ENCODE results near the gene KRT12.

DNA sequence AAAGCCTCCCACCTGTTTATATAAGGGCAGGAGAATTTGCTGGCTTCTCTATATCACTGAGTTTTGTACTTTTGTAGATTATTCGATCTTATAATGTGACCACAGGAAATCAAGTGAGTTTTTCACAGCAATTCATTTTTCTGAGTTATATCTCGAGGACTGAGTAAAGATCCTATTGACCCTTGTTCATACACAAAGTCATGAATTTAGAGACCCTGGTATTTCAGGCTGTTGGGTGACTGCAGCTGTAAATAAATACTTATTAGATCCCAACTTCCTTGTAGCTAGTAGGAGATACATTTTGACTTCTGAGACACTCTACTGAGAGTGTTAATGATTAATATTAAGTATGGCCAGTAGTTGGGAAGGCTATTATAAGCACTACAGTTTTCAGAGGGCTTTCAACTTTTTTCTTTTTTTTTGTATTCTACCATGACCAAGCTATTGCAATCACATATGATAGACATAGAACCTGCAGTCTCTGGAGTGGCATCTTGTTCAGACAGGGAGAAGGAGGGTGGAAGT is 21.2 kb upstream of the KRT12 start:
- TF ChIP-seq CTCF (optimal IDR thresholded peaks at IDR 0.05 in 1 of 3, IDR thresholded peaks at IDR 0.05 in 1 of 3, conservative IDR thresholded peaks at IDR 0.05 in 1 of 3; ENCODE audit: extremely low read depth in 1 of 3, insufficient read depth in 2 of 3, low read length in 3 of 3) (no peak), EZH2 (IDR thresholded peaks at IDR 0.05; ENCODE audit: low read length) (no peak)
